ENCODE data around the gene DFFA. TPM values are rescaled to one million over a fixed set of nuclear protein-coding genes. Genes with fewer than 3 reads are reported as not detected.
"Not testable (repeated sequence)": the region's sequence is repeated elsewhere in the genome, so short reads cannot be mapped to it uniquely, and the experiment has no call there.

DFFA gene
- total and polyA plus RNA-seq, 2 experiments from 2014 or later = 35.0 to 50.3 TPM

- Histone ChIP-seq H3K4me1 (ENCODE audit: insufficient read depth) (no peaks in the 10 kb centered on the region), H3F3A (ENCODE audit: insufficient read depth) (no peaks in the 10 kb centered on the region), H2AFZ (peak overlapping the region; percentile 58; the same call in 1 of the 2 replicates), H4K20me1 (ENCODE audit: insufficient read depth) (no peaks in the 10 kb centered on the region), H3K36me3 (ENCODE audit: low read depth) (no peaks in the 10 kb centered on the region), H3K27me3 (replicated peaks; ENCODE audit: insufficient read depth) (no peaks in the 10 kb centered on the region), H3K9ac (no peak overlapping the region), H3K4me2 (ENCODE audit: unreplicated experiment) (no peak overlapping the region), H3K9me3 (ENCODE audit: low read depth) (no peaks in the 10 kb centered on the region), H3K79me2 (ENCODE audit: insufficient read depth) (no peaks in the 10 kb centered on the region), H3K27ac (no peak overlapping the region), H3K4me3 (no peak overlapping the region), H3K9me2 (ENCODE audit: insufficient read depth) (no peaks in the 10 kb centered on the region)
- no peak for DNase-seq
- 84% methylated on average over 8 of the region's 8 CpGs for WGBS, 2 experiments (ENCODE audit: low coverage in 1 of 2, low lambda C conversion rate in 2 of 2, missing lambda C conversion rate in 2 of 2)
- TF ChIP-seq EZH2phosphoT487 (IDR thresholded peaks at IDR 0.05; ENCODE audit: insufficient read depth, low read depth) = no peak
- TF ChIP-seq EZH2 (IDR thresholded peaks at IDR 0.05; ENCODE audit: insufficient read depth, poor library complexity, severe bottlenecking) = no peak
- in situ Hi-C loops (cut with MboI) = no loop called here
Measured at GRCh38 chr1:10424651-10425050, 47.7 kb downstream of the DFFA start.

- H4K20me1 ChIP-seq (ENCODE audit: insufficient read depth) = no peaks in the 10 kb centered on the region
- no peaks in the 10 kb centered on the region for H3F3A ChIP-seq (ENCODE audit: insufficient read depth)
- no peak for TF ChIP-seq EZH2 (IDR thresholded peaks at IDR 0.05; ENCODE audit: insufficient read depth, poor library complexity, severe bottlenecking)
- H3K27me3 ChIP-seq (replicated peaks; ENCODE audit: insufficient read depth) = no peaks in the 10 kb centered on the region
- DNase-seq = peak; percentile 84
- H3K36me3 ChIP-seq (ENCODE audit: low read depth) = no peaks in the 10 kb centered on the region
- H3K9ac ChIP-seq = peak overlapping the region; percentile 44
- no peak overlapping the region for H3K27ac ChIP-seq
- WGBS, 2 experiments (ENCODE audit: low coverage in 1 of 2, low lambda C conversion rate in 2 of 2, missing lambda C conversion rate in 2 of 2) = 30 to 40% methylated on average over 9 of the region's 9 CpGs
- no peaks in the 10 kb centered on the region for H3K9me3 ChIP-seq (ENCODE audit: low read depth)
- H2AFZ ChIP-seq = peak overlapping the region; percentile 58
- in situ Hi-C loops (cut with MboI) = no loop called here
- no peaks in the 10 kb centered on the region for H3K9me2 ChIP-seq (ENCODE audit: insufficient read depth)
- H3K79me2 ChIP-seq (ENCODE audit: insufficient read depth) = no peaks in the 10 kb centered on the region
- no peak overlapping the region for H3K4me3 ChIP-seq
- H3K4me1 ChIP-seq (ENCODE audit: insufficient read depth) = no peaks in the 10 kb centered on the region
- no peak overlapping the region for H3K4me2 ChIP-seq (ENCODE audit: unreplicated experiment)
Measured at GRCh38 chr1:10424034-10424433, 48.3 kb downstream of the DFFA start.

- no peaks in the 10 kb centered on the region for H3K79me2 ChIP-seq (ENCODE audit: insufficient read depth)
- H3K9me2 ChIP-seq (ENCODE audit: insufficient read depth) = no peaks in the 10 kb centered on the region
- no peak overlapping the region for H2AFZ ChIP-seq
- H3K36me3 ChIP-seq (ENCODE audit: low read depth) = peaks cover 11% of the 10 kb centered on the region; the same call in 1 of the 2 replicates
- no peak overlapping the region for H3K9ac ChIP-seq
- no peaks in the 10 kb centered on the region for H3K27me3 ChIP-seq (replicated peaks; ENCODE audit: insufficient read depth)
- WGBS, 2 experiments (ENCODE audit: low coverage in 1 of 2, low lambda C conversion rate in 2 of 2, missing lambda C conversion rate in 2 of 2) = 97 to 99% methylated on average over 5 of the region's 5 CpGs
- H3K9me3 ChIP-seq (ENCODE audit: low read depth) = no peaks in the 10 kb centered on the region
- no peak for TF ChIP-seq EZH2 (IDR thresholded peaks at IDR 0.05; ENCODE audit: insufficient read depth, poor library complexity, severe bottlenecking)
- TF ChIP-seq EZH2phosphoT487 (IDR thresholded peaks at IDR 0.05; ENCODE audit: insufficient read depth, low read depth) = no peak
- no peaks in the 10 kb centered on the region for H3F3A ChIP-seq (ENCODE audit: insufficient read depth)
- H3K4me1 ChIP-seq (ENCODE audit: insufficient read depth) = no peaks in the 10 kb centered on the region
- DNase-seq = no peak
- no peak overlapping the region for H3K4me2 ChIP-seq (ENCODE audit: unreplicated experiment)
- no peak overlapping the region for H3K27ac ChIP-seq
- in situ Hi-C loops (cut with MboI) = no loop called here
- H3K4me3 ChIP-seq = no peak overlapping the region
- H4K20me1 ChIP-seq (ENCODE audit: insufficient read depth) = no peaks in the 10 kb centered on the region
Measured at GRCh38 chr1:10421637-10422036, 50.7 kb downstream of the DFFA start.

- Histone ChIP-seq H3F3A (ENCODE audit: insufficient read depth) (no peaks in the 10 kb centered on the region), H3K27me3 (replicated peaks; ENCODE audit: insufficient read depth) (no peaks in the 10 kb centered on the region), H3K79me2 (ENCODE audit: insufficient read depth) (no peaks in the 10 kb centered on the region), H3K4me3 (no peak overlapping the region), H3K4me2 (ENCODE audit: unreplicated experiment) (no peak overlapping the region), H3K4me1 (ENCODE audit: insufficient read depth) (peaks cover 5% of the 10 kb centered on the region), H3K27ac (no peak overlapping the region), H2AFZ (no peak overlapping the region), H3K9me2 (ENCODE audit: insufficient read depth) (no peaks in the 10 kb centered on the region), H4K20me1 (ENCODE audit: insufficient read depth) (no peaks in the 10 kb centered on the region), H3K9me3 (ENCODE audit: low read depth) (no peaks in the 10 kb centered on the region), H3K9ac (no peak overlapping the region), H3K36me3 (ENCODE audit: low read depth) (peaks cover 11% of the 10 kb centered on the region; the same call in 1 of the 2 replicates)
- WGBS, 2 experiments (ENCODE audit: low coverage in 1 of 2, low lambda C conversion rate in 2 of 2, missing lambda C conversion rate in 2 of 2) = 92 to 94% methylated on average over 15 of the region's 15 CpGs
- in situ Hi-C loops (cut with MboI) = no loop called here
- DNase-seq = no peak
- TF ChIP-seq EZH2phosphoT487 (IDR thresholded peaks at IDR 0.05; ENCODE audit: insufficient read depth, low read depth) (no peak), EZH2 (IDR thresholded peaks at IDR 0.05; ENCODE audit: insufficient read depth, poor library complexity, severe bottlenecking) (no peak)
Measured at GRCh38 chr1:10419351-10419750, 53.0 kb downstream of the DFFA start.

- H3K4me3 ChIP-seq; H3K27ac ChIP-seq; H3K9me2 ChIP-seq (ENCODE audit: insufficient read depth); in situ Hi-C loops (cut with MboI); DNase-seq; H4K20me1 ChIP-seq (ENCODE audit: insufficient read depth); H3K9me3 ChIP-seq (ENCODE audit: low read depth); H3F3A ChIP-seq (ENCODE audit: insufficient read depth); H3K4me2 ChIP-seq (ENCODE audit: unreplicated experiment); H3K4me1 ChIP-seq (ENCODE audit: insufficient read depth); H3K9ac ChIP-seq; H3K27me3 ChIP-seq (replicated peaks; ENCODE audit: insufficient read depth); H3K79me2 ChIP-seq (ENCODE audit: insufficient read depth); H2AFZ ChIP-seq: not testable (repeated sequence)
- peaks cover 15% of the 10 kb centered on the region; the same call in 1 of the 2 replicates for H3K36me3 ChIP-seq (ENCODE audit: low read depth)
- 94% methylated on average over 8 of the region's 8 CpGs for WGBS, 2 experiments (ENCODE audit: low coverage in 1 of 2, low lambda C conversion rate in 2 of 2, missing lambda C conversion rate in 2 of 2)
Measured at GRCh38 chr1:10418741-10419140, 53.6 kb downstream of the DFFA start.

GRCh38 chr1:10415967-10416366 is 56.4 kb downstream of the DFFA start:
- H3K9me2 ChIP-seq (ENCODE audit: insufficient read depth); in situ Hi-C loops (cut with MboI); H3F3A ChIP-seq (ENCODE audit: insufficient read depth); H3K4me1 ChIP-seq (ENCODE audit: insufficient read depth); DNase-seq; H3K4me3 ChIP-seq; H2AFZ ChIP-seq; H4K20me1 ChIP-seq (ENCODE audit: insufficient read depth); H3K4me2 ChIP-seq (ENCODE audit: unreplicated experiment); H3K9me3 ChIP-seq (ENCODE audit: low read depth); H3K27me3 ChIP-seq (replicated peaks; ENCODE audit: insufficient read depth); H3K79me2 ChIP-seq (ENCODE audit: insufficient read depth): not testable (repeated sequence)
- H3K9ac ChIP-seq = peak overlapping the region; percentile 49
- WGBS, 2 experiments (ENCODE audit: low coverage in 1 of 2, low lambda C conversion rate in 2 of 2, missing lambda C conversion rate in 2 of 2) = 97 to 100% methylated on average over 1 of the region's 1 CpG
- peak overlapping the region; percentile 72 for H3K27ac ChIP-seq
- peaks cover 33% of the 10 kb centered on the region; the same call in 1 of the 2 replicates for H3K36me3 ChIP-seq (ENCODE audit: low read depth)
